Skin of body (tissue), 2 donors: Measurements from ENCODE around the gene PIK3CA. TPM values are rescaled to one million over a fixed set of nuclear protein-coding genes. Genes with fewer than 3 reads are reported as not detected.

Experiments
- small RNA-seq: library from RNA; depleted of rRNA; stranded (forward); fragments of <200 nt; gene quantifications from one replicate; pipeline ENCODE3, GENCODE V24; 2014; ENCODE audit warnings: low replicate concordance
- total RNA-seq: library from RNA; depleted of rRNA; stranded (reverse); fragments of >200 nt; gene quantifications from one replicate; pipeline ENCODE4 v1.2.3, GENCODE V29; 2014

Gene PIK3CA
- total RNA-seq, 1 donor from 2014 or later = 35.9 TPM

Small RNAs within 50 kb of the gene (small RNA-seq; reads per million reads assigned to genes)
- not detected for gene RF00402

Other genes starting within 250 kb of the PIK3CA start
- gene ZMAT3, start 76.5 kb upstream of the PIK3CA start, total RNA-seq = 4.7 TPM
- gene KCNMB3, start 102.8 kb downstream of the PIK3CA start, total RNA-seq = 2.0 TPM
- 36.9 TPM for gene ZNF639, start 174.7 kb downstream of the PIK3CA start, total RNA-seq
- gene MFN1, start 199.4 kb downstream of the PIK3CA start, total RNA-seq = 96.2 TPM